ENCODE measurements around the gene CHST5.
"Not testable (repeated sequence)": the region's sequence is repeated elsewhere in the genome, so short reads cannot be mapped to it uniquely, and the experiment has no call there.

The CHST5 gene

DNA sequence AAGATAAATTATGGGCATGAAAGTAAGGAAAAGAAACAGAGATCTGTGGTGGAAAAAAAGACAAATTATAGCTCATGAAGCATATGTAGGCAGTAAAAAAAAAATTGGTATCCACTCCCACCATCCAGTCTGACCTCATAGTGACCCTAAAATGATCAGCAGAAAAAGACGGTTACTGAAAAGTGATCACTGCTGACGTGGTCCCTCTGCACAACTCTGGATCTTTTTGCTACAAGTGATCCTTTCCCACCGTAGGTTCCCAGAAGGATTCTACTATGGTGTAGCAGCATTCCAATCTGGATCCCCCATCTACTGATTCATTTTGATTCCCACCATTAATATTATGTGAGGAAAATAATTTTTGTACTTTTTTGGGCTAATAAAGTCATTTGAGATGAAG is 29.8 kb downstream of the CHST5 start:
- DNase-seq (ENCODE audit: low read depth, low spot score), result no peak

DNA sequence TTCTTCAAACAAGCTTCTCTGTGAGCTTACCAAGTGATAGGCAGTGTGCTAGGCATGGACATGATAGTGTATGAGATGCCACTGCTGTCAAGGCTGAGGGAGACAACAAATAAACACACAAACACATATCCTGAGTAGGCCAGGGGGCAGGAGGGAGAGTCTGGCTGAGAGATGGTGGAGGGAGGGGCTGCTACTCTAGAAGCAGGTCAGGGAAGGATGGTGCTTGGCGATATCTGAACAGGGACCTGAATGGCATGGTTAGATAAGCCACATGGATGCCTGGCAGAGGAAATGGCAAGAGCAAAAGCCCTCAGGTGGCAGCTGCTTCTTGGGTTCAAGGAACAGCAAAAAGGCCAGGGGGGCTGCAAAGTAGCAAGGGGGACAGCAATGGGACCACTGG is 32.1 kb downstream of the CHST5 start:
- DNase-seq (ENCODE audit: low read depth, low spot score), result no peak

DNA sequence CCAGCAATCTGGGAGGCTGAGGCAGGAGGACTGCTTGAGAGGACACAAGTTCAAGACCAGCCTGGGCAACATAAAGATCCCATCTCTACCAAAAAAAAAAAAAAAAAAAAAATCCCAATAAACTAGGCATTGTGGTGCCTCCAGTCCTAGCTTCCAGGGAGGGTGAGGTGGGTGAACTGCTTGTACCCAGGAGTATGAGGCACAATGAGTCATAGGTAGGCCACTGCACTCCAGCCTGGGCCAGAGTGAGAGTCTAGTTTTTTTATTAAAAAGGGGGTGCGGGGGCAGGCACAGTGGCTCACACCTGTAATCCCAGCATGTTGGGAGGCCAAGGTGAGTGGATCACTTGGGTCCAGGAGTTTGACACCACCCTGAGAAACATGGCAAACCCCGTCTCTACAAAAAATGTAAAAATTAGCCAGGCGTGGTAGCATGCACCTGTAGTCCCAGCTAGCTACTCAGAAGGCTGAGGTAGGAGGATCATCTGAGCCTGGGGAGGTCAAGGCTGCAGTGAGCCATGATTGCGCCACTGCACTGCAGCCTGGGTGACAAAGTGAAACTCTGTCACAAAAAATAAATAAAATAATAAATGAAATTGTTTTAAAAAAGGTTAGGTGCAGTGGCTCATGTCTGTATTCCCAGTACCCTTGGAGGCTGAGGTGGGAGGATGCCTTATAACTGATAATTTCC is 32.8 kb downstream of the CHST5 start:
- no peak for DNase-seq (ENCODE audit: low read depth, low spot score)

DNA sequence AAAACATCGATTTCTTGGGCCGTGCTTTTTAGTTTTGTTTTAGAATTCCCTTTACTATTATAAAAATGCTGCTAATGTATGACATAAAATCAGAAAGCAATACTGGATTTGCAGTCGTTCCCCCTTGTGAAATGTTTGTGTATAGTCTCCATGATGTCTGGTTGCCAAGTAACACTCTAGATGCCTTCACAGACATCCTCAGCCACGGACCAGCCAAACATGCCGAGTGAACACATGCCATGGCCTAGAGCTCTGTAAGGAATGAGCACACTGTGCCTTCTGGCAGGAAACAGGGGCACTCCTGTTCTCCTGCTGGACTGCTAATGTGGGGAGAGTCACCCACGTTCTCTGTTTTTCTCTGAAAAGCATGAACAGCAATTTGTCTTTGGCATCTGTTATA is 34.1 kb downstream of the CHST5 start:
- DNase-seq (ENCODE audit: low read depth, low spot score), result not testable (repeated sequence)

DNA sequence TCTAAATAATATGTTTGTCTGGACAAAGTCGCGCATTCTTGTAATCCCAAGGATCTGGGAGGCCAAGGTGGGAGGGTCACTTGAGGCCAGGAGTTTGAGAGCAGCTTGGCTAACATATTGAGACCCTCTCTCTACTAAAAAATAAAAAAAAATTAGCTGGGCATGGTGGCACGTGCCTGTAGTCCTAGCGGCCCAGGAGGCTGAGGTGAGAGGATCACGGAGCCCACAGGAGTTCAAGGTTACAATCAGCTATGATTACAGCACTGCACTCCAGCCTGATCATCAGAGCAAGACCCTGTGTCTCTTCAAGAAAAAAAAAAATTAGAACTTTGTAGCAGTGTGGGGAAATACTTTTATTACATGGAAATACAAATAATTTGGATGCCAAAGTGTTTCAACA is 34.5 kb downstream of the CHST5 start:
- DNase-seq (ENCODE audit: low read depth, low spot score), result no peak

DNA sequence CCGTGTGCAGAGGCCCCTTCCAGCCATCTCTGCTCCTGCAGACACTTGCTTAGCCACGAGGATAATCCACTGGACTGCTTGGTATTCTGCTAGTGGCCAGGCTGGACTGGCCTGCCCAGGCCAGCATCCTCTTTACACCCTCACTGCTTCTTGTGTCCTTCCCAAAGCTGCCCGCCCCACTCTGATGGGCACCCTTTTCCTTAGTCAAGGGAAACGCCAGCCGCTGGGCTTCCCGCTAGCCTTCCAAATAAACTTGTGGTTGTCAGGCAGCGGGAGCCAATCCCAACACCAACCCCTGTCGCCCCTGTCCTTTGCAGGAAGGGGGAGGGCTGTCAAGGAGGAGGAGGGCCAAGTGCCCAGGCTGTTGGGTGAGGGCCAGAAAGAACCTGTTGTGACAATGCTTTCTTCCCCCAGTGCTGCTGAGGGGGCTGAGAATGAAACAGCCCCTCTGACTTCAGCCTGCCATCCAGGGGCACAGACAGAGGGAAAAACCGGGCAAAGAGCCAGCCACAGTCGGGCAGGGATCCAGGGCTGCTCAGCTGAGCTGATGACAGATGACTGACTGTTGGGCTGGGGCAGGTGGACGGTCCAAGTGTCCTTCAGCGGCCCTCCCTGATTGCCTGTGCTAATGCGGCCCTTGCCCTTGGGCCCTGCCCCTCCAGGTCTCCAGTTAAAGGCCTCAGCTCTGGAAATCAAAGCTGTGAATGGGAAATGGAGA is 37.1 kb downstream of the CHST5 start:
- not testable (repeated sequence) for DNase-seq (ENCODE audit: low read depth, low spot score)

DNA sequence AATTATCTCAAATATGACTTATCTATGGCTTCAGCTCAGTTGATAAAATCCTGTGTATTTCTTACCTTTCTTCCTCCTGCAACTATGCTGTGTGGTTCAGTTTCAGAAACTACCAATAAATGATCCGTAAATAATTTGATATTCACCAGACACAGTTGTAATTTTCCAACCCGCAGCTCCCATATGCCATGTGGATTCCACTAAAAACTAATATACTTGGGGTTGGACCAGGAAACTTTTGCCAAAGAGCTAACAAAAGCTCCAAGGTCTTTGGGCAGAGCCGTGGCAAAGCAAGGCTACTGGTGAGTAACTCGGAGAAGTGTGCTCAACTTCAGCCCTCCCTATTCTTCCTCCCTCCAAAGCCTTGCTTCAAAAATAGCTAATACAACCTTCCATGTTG is 38.4 kb downstream of the CHST5 start:
- no peak for DNase-seq (ENCODE audit: low read depth, low spot score)

DNA sequence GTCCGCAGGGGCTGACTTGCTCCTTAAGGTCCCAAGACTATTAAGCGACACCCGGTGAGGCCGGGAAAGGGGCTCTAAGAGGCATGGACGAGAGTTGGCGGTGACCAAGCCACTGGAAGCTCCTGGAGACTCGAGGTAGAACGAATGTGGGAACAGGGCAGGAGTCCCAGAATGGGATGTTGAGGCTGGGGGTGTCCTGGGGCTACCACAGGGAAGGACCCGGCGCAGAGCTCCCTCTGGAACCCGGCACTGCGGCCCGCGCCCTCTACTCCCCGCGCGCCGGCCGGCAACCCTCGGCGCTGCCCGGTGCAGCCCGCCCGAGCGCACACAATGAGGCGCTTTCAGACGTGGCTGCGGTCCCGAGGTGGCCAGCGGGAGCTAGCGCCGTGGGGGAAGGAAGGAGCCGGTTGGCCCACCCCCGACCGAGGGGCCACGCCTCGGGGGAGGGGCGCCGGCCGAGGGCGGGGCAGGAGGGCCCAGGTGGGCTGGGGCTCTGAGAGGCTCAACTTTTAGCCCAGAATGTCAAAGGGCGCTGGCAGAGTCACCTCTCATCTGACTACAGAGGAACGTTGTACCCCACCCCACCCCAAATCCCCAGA is 40.7 kb downstream of the CHST5 start, which contains the start of gene CHST6:
Gene CHST6 (minus strand): TSS at position 366 of the 599 bp plus-strand sequence. CDS start 15,613 bp downstream, outside the sequence.
- DNase-seq (ENCODE audit: low read depth, low spot score), result no peak

DNA sequence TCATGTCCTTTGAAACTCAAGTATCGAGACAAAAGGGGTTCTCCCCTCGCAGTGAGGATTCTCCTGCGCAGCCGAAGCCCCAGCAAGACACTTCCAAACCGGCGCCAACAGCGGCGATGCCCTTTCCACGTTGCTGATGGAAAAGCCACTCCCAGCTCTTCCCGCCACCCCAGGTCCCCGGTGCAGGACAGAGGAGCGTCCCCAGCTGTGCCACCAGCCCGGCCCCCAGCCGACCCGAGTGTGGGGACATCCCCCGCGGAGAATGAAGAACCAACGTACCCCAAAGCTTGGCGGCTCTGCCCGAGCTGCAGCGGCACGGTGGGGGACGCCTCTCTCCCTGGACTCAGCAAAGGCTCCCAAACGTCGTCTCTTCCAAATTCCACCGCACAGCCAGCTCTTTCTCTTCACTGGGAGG is 41.2 kb downstream of the CHST5 start:
- DNase-seq (ENCODE audit: low read depth, low spot score), result no peak

DNA sequence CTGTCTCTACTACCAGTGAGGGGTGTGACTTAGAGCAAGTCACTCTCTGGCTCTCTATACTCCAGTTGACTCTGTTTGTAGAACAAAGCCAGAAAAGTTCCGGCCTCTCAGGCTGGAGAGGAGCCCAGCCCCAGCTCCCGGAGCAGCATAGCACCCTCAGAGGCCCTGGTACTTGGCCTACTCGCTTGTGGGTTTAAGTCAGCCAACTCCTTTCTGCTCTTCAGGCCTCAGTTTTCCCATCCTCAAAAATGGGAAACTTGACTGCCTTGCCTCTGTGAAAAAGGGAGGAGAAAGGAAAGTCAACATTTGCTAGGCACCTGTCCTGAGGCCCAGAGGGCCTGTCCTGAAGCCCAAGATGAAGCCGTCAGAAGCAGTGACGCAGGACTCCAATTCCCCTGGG is 41.7 kb downstream of the CHST5 start:
- DNase-seq (ENCODE audit: low read depth, low spot score), result no peak

DNA sequence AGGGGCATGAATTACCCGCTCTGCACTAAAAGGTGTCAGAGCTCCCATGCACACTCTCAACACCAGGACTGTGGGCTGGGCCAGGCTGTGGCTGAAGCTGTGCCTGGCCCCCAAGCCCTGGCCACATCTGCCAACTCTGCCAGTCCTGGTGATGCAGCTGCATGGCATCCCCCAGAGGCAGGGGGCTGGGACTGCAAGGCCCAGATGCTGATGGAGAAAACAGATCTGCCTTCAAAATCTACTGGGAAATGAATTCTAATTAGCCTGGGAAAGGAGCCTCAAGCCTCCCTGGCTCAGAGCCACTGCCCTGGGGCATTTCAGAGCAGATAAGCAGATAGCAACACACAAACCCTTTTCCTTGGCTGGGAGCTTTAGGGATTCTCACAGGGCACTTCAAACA is 44.0 kb downstream of the CHST5 start:
- DNase-seq (ENCODE audit: low read depth, low spot score), result no peak

DNA sequence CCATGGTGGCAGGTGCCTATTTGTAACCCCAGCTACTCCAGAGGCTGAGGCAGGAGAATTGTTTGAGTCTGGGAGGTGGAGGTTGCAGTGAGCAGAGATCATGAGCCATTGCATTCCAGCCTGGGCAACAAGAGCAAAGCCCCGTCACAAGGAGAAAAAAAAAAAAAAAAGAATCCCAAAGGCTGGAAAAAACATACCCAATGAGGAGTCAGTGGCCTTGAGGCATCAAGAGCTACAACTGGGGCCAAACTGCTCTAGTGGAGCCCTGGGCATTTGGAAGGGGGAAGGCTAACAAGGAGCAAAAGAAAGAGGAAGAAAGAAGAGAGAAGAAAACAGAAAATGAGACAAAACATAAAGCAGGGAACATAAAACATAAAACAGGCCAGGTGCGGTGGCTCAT is 47.6 kb downstream of the CHST5 start:
- no peak for DNase-seq (ENCODE audit: low read depth, low spot score)

DNA sequence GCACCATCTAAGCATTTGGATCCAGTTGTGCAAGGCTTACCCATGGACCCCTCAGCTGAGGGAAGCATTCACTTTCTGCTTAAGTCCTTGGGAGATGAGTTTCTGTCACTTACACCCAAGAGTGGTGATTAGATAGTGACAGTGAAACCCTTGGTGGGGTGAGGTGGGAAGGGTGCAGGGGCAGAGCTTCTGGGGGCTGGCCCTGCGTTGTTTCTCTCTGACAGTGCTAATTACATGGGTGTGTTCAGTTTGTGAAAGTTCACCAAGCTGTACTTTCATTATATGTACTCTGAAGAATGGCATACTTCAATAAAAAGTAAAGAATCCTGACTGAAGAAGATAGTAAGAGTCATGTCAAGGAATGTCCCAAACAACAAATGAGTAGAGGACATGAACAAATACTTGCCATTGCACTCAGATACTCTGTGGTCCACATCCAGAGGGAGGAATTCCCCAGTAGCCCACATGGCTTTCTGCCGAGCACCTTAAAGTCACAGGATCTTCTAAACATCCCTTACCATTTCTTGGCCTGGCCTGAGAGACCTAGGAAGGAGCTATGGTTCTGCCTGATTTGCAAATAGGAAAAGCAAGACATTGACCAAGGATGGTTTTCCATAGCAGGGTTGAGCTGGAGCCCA is 49.1 kb downstream of the CHST5 start:
- DNase-seq (ENCODE audit: low read depth, low spot score), result no peak

DNA sequence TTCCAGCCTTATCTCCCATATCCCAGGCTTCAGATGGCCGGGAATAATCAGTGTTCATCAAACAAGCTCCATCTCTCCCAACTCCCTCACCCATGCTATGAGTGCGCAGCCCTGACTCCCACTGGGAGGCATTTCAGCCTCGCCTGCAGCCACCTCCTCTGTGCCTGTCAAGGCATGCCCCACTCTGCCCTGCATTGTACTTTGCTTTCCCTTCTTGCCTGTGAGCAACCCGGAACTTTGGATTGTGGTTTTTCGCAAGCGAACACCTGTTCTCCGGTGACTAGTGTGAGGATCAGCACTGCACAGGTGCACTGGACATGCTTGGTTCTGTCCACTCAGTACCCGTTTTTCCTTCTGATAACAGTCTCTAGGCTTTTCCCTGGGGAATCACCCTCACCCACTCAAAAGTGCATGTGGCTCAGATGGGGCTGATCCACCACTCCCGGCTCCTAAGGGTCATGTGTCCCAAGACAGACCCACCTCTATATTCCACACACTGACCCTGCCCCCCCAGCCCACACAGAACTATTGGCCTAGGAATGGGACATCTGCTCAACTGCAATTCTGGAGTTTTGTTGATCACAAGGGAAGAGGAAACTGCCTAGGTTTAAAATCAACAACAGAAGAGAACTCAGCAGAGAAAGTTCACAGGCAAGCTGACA is 49.8 kb downstream of the CHST5 start:
- no peak for DNase-seq (ENCODE audit: low read depth, low spot score)

DNA sequence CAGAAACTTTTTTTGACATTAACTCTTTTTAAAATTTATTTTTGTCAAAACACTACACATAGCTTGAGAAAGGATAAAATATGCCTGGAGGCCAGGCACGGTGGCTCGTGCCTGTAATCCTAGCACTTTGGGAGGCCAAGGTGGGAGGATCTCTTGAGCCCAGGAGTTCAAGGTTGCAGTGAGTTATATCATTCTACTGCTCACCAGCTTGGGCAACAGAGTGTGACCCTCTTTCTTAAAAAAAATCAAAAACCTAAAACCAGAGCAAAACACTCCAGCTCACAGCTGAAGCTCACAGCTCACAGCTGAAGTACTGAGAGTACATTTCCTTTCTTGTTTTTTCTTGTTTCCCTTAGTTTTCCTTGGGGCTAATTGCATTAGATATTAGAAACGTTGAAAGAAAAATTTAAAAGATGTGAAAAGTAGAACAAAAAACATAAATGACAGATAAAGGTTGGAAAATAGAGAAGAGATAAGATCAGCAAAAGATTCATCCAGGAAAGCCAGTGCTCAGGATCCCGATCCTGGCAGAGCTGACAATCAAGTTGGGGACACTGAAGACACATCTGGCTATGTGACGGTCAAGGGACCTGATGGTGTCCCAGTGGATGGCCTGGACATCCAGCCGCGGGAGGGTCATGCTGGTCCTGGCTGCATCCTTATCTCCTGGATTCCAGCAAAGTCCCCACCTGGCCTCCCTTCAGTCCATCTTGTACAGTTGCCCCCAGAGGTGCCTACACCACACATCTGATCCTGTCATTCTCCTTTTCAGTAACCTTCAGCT is 50.5 kb downstream of the CHST5 start:
- no peak for DNase-seq (ENCODE audit: low read depth, low spot score)

DNA sequence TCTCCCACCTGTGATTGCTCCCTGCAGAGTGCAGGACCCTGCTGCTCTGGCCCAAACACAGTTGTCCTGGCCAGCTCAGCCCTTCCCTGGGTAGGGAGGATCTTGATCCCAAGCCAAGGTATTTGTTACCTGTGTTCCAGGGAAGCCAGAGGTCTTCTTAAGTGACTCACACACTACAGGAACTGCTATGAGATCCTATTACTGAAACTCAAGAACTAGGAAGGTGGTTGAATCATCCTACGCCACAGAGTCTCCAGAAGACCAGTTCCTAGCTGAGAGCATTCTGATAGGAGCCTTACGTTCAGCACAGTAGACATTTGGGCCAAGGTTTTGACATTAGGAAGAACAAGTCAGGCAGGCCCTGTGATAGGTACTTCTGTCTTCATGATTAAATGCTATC is 52.7 kb downstream of the CHST5 start:
- DNase-seq (ENCODE audit: low read depth, low spot score), result no peak

DNA sequence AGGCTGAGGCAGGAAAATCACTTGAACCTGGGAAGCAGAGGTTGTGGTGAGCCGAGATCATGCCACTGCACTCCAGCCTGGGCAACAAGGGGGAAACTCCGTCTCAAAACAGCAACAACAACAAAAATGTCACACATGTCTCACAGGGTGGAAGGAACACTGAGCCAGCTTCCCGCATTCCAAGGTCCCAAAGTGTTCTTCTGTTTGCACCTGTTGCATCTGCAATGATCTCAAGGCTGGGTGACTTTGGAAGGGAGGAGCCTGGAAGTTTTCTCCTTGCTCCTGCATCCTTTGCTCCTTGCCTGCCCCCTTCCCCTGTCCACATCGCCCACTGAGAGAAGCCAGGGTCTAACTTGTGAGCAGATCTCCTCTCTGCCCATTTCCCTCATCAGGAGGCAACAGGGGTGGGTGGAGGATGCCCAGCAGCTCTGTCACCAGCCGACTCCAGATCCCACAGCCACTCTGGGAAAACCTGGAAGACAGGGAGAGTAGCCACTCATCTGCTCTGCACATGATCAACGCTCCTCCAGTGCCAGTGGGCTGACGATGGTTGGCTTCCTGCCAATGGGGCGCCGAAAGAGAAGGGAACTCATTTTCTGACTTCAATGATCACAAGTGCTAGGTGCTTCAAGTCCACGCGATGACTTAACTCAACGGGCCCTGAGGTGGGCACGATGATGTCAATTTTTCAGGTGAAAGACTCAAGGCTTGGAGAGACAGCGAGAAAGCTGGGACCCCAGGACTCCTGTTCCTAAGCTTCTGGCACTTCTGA is 53.3 kb downstream of the CHST5 start:
- no peak for DNase-seq (ENCODE audit: low read depth, low spot score)

DNA sequence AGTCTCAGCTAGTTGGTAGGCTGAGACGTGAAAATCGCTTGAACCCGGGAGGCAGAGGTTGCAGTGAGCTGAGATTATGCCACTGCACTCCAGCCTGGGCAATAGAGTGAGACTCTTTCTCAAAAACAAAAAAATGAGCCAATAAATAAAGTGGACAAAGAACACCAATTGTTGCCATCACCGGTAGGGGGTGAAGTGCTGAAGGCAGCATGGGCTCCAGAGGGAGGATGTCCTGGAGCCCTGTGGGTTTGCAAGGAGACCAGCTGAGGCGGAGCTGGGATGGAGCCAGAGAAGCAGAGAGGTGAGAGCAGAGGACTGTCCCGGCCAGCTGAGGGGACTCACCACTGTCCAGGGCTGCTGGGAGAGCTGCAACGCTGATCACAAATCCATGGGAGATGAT is 54.4 kb downstream of the CHST5 start:
- DNase-seq (ENCODE audit: low read depth, low spot score), result no peak

DNA sequence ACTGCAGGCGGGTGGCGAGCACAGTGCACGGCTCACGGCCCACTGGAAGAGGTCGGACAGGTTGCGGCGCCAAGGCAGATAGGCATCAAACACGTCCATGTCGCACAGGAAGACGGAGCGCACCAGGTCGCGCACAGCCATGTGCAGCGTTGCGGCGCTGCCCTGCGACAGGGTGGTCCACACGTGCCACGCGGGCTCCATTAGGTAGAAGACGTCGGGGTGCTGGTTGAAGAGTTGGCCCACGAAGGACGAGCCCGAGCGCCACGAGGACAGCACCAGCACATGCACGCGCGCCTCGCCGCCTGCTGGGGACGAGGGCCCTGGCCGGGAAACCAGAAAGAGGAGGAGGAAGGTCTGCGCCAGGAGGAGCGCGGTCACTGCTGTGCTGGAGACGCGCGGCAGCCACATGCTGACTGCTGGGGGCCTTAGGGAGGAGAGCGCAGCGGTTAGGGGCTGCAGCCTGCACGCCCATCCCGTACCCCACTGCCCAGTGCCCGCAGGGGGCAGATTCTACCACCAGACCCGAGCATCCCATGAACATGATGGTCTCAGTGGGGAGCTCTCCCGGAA is 56.4 kb downstream of the CHST5 start:
- no peak for DNase-seq (ENCODE audit: low read depth, low spot score)
